OCI-LY1 (cell line): Measurements from ENCODE around the gene DVL1.
"Not testable (repeated sequence)": the region's sequence is repeated elsewhere in the genome, so short reads cannot be mapped to it uniquely, and the experiment has no call there.

Experiments
- H2AFZ ChIP-seq: fragments of 200-600 bp; sonication (generic), shearing (Covaris generic); 2 replicates; pipeline ENCODE4 v1.6.0; 2014; ENCODE audit warnings: antibody characterized with exemption, mild to moderate bottlenecking, low read length
- H3F3A ChIP-seq: fragments of 200-600 bp; sonication (generic), shearing (Covaris generic); 2 replicates; pipeline ENCODE4 v1.6.0; 2014; ENCODE audit warnings: mild to moderate bottlenecking, antibody characterized with exemption, low read length, moderate library complexity; ENCODE audit not compliant: insufficient read depth
- H3K27ac ChIP-seq: fragments of 200-600 bp; sonication (generic); 2 replicates; pipeline ENCODE4 v1.5.1; 2014; ENCODE audit warnings: low read length, mixed run types, mild to moderate bottlenecking, low read depth; ENCODE audit not compliant: poor library complexity, severe bottlenecking
- H3K27me3 ChIP-seq: fragments of 200-600 bp; sonication (generic); 2 replicates; pipeline ENCODE4 v1.6.0; 2014; ENCODE audit warnings: antibody characterized with exemption, mild to moderate bottlenecking, low read length, moderate library complexity; ENCODE audit not compliant: insufficient read depth
- H3K36me3 ChIP-seq: fragments of 200-600 bp; sonication (generic); 2 replicates; pipeline ENCODE4 v1.6.1; 2014; ENCODE audit warnings: mild to moderate bottlenecking, antibody characterized with exemption, low read length, moderate library complexity, mixed read lengths; ENCODE audit not compliant: insufficient read depth
- H3K4me1 ChIP-seq: fragments of 200-600 bp; sonication (generic); 2 replicates; pipeline ENCODE4 v1.5.1; 2014; ENCODE audit warnings: mild to moderate bottlenecking, low read length, moderate library complexity; ENCODE audit not compliant: insufficient read depth, severe bottlenecking
- H3K4me2 ChIP-seq: fragments of 200-600 bp; sonication (generic), shearing (Covaris generic); 2 replicates; pipeline ENCODE4 v1.6.1; 2014; ENCODE audit warnings: low read length
- H3K4me3 ChIP-seq: fragments of 200-600 bp; sonication (generic); 2 replicates; pipeline ENCODE4 v1.5.1; 2014; ENCODE audit warnings: low read length, low read depth, mild to moderate bottlenecking, mixed read lengths; ENCODE audit not compliant: poor library complexity, severe bottlenecking
- H3K79me2 ChIP-seq: fragments of 200-600 bp; shearing (Covaris generic); 2 replicates; pipeline ENCODE4 v1.6.1; 2016; ENCODE audit warnings: mixed run types, low read length, mixed read lengths; ENCODE audit not compliant: insufficient read depth
- H3K9ac ChIP-seq: fragments of 200-600 bp; sonication (generic), shearing (Covaris generic); 2 replicates; pipeline ENCODE4 v1.6.1; 2014; ENCODE audit warnings: mild to moderate bottlenecking, low read length, mixed read lengths
- H3K9me2 ChIP-seq: fragments of 200-600 bp; sonication (generic), shearing (Covaris generic); 2 replicates; pipeline ENCODE4 v1.6.1; 2014; ENCODE audit warnings: low read depth, mild to moderate bottlenecking, low read length, mixed read lengths
- H3K9me3 ChIP-seq: fragments of 200-600 bp; shearing (Covaris generic); 2 replicates; pipeline ENCODE4 v1.6.1; 2014; ENCODE audit warnings: low read length, mixed read lengths
- H4K20me1 ChIP-seq: fragments of 200-600 bp; sonication (generic), shearing (Covaris generic); 2 replicates; pipeline ENCODE4 v1.6.0; 2016; ENCODE audit warnings: mild to moderate bottlenecking, low read length; ENCODE audit not compliant: insufficient read depth
- EZH2 ChIP-seq: fragments of 200-600 bp; sonication (generic), shearing (Covaris generic); IDR thresholded peaks from 2 replicates; pipeline ENCODE4 v1.8.0; 2017; ENCODE audit warnings: borderline replicate concordance, mixed run types, mild to moderate bottlenecking, antibody characterized with exemption, low read length, moderate library complexity, mixed read lengths
- TF ChIP-seq, protein P1 (sequence below): fragments of 200-600 bp; sonication (generic), shearing (Covaris generic); IDR thresholded peaks from 2 replicates; pipeline ENCODE4 v1.5.1; 2017; ENCODE audit warnings: mild to moderate bottlenecking, antibody characterized with exemption, low read length, moderate library complexity, mixed read lengths

DVL1 gene

DNA sequence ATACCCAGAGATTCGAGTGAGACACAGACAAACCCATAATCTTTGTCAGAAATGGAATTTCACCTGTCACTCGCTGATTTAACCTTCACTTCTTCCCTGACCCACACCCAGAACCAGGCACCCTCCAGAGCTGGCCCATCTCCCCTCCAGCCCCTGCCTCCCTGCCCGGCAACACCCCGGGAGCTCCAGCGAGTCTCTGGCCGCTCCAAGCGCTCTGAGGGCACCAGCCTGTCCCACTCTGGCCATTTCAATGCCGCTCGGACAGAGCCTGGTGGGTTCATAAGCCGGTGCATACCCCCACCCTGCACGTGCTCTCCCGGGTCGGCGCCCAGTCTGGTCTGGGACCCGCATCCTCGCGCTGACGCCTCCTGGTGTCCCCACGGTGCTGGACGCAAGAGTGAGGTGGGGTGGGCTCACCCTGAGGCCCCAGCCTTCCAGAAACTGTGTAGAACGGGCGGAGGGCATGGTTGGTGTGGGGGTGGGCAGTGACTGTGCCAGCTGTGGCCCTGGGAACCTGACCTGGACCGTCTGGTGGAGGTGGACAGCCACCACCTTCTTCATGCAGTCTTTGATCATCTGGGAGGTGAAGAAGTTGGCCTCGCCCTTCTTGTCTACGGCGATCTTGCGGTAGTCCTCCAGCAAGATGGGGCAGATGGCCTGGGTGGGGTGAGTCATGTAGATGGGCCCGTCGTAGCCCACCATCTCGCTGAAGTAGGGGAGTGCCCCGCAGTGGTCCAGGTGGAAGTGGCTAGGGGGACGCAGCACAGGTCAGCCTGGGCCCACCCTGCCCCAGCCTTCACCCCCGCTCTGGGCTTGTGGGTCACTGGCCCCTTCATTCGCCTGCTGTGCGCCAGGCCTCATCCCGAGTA is 30.2 kb downstream of the DVL1 start:
- no peak overlapping the region for H3K4me2 ChIP-seq
- H3K9me2 ChIP-seq: no peaks in the 10 kb centered on the region
- peaks cover 67% of the 10 kb centered on the region for H3K36me3 ChIP-seq
- no peaks in the 10 kb centered on the region for H4K20me1 ChIP-seq
- H3K4me1 ChIP-seq: peaks cover 15% of the 10 kb centered on the region
- H3K4me3 ChIP-seq: no peak overlapping the region
- H3K9ac ChIP-seq: no peak overlapping the region
- TF ChIP-seq, protein P1, sequence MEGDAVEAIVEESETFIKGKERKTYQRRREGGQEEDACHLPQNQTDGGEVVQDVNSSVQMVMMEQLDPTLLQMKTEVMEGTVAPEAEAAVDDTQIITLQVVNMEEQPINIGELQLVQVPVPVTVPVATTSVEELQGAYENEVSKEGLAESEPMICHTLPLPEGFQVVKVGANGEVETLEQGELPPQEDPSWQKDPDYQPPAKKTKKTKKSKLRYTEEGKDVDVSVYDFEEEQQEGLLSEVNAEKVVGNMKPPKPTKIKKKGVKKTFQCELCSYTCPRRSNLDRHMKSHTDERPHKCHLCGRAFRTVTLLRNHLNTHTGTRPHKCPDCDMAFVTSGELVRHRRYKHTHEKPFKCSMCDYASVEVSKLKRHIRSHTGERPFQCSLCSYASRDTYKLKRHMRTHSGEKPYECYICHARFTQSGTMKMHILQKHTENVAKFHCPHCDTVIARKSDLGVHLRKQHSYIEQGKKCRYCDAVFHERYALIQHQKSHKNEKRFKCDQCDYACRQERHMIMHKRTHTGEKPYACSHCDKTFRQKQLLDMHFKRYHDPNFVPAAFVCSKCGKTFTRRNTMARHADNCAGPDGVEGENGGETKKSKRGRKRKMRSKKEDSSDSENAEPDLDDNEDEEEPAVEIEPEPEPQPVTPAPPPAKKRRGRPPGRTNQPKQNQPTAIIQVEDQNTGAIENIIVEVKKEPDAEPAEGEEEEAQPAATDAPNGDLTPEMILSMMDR: no peak
- TF ChIP-seq EZH2: no peak
- no peak overlapping the region for H2AFZ ChIP-seq
- no peak overlapping the region for H3K27ac ChIP-seq
- no peaks in the 10 kb centered on the region for H3F3A ChIP-seq
- peaks cover 17% of the 10 kb centered on the region for H3K79me2 ChIP-seq
- H3K9me3 ChIP-seq: no peaks in the 10 kb centered on the region
- H3K27me3 ChIP-seq: no peaks in the 10 kb centered on the region

DNA sequence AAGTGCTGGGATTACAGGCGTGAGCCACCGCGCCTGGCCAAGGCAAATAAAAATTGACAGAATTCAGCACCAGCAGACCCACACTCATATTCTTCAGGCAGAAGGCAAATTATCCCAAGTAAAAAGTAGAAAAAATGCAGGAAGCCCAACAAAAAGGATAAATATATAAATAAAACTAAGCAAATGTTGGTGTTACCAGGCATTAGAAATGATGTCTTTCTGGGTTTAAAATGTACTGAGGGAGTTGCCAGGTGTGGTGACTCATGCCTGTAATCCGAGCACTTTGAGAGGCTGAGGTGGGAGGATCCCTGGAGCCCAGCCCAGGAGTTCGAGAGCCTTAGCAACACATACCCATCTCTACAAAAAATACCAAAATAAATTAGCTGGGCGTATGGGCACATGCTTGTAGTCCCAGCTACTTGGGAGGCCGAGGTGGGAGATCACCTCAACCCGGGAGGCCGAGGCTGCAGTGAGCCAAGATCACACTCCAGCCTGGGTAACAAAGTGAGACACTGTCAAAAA is 31.0 kb downstream of the DVL1 start:
- Histone ChIP-seq H3K9ac (no peak overlapping the region), H3K4me2 (no peak overlapping the region), H4K20me1 (no peaks in the 10 kb centered on the region), H3K9me3 (no peaks in the 10 kb centered on the region), H3K79me2 (peaks cover 12% of the 10 kb centered on the region), H3K36me3 (peaks cover 75% of the 10 kb centered on the region), H3F3A (no peaks in the 10 kb centered on the region), H3K4me1 (peaks cover 10% of the 10 kb centered on the region), H3K27ac (no peak overlapping the region), H3K9me2 (no peaks in the 10 kb centered on the region), H3K4me3 (no peak overlapping the region), H3K27me3 (no peaks in the 10 kb centered on the region), H2AFZ (no peak overlapping the region)
- TF ChIP-seq EZH2: no peak
- TF ChIP-seq, protein P1: no peak

DNA sequence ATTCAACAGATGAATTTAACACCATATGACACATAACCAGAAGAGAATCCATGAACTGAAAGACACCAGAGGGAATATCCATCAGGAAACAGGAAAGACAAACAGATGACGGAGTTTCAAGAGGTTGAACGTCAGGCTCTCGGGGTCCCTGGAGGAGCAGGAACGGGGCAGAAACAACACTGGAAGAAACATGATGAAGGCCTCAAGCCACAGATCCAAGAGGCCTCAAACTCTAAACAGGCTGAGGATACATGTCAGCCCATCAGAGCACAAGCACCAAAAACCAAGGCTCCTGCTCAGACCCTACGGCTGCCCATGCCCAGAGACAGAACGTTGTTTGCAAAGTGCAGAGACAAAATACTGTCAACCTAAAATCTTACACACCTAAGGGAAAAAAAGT is 31.8 kb downstream of the DVL1 start:
- Histone ChIP-seq H3K27me3 (no peaks in the 10 kb centered on the region), H3K4me2 (no peak overlapping the region), H3K9me3 (no peaks in the 10 kb centered on the region), H3K4me3 (no peak overlapping the region), H3F3A (no peaks in the 10 kb centered on the region), H2AFZ (no peak overlapping the region), H4K20me1 (no peaks in the 10 kb centered on the region), H3K9me2 (no peaks in the 10 kb centered on the region), H3K79me2 (peaks cover 6% of the 10 kb centered on the region), H3K36me3 (peaks cover 82% of the 10 kb centered on the region), H3K4me1 (peaks cover 5% of the 10 kb centered on the region), H3K27ac (no peak overlapping the region), H3K9ac (no peak overlapping the region)
- TF ChIP-seq, protein P1: no peak
- no peak for TF ChIP-seq EZH2

DNA sequence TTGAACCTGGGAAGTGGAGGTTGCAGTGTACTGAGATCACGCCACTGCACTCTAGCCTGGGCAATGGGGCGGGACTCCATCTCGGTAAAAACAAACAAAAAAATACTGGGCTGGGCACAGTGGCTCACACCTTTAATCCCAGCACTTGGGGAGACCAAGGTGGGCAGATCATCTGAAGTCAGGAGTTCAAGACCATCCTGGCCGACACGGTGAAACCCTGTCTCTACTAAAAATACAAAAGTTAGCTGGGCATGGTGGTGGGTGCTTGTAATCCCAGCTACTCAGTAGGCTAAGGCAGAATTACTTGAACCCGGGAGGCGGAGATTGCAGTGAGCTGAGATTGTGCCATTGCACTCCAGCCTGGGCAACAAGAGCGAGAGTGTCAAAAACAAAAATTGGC is 33.0 kb downstream of the DVL1 start:
- H3K9ac ChIP-seq, H3K4me3 ChIP-seq, H3K79me2 ChIP-seq, H4K20me1 ChIP-seq, H3F3A ChIP-seq, H3K9me2 ChIP-seq, H3K27me3 ChIP-seq, H3K4me2 ChIP-seq, H2AFZ ChIP-seq, H3K27ac ChIP-seq, H3K4me1 ChIP-seq, H3K9me3 ChIP-seq: not testable (repeated sequence)
- H3K36me3 ChIP-seq: peaks cover 81% of the 10 kb centered on the region
